Naive thymus-derived CD4-positive, alpha-beta T cell (primary cell): ENCODE data around the gene POC1B. TPM values are rescaled to one million over a fixed set of nuclear protein-coding genes. Genes with fewer than 3 reads are reported as not detected.

Source experiments
- ATAC-seq: fragments of 150-1000 bp; cut with Tn5 transposase; 2 replicates; pipeline ENCODE4 v1.10.0; 2021; ENCODE audit warnings: mild to moderate bottlenecking, moderate library complexity
- CTCF ChIA-PET: fragments of 350-600 bp; sonication (Branson Sonifier 250); formaldehyde crosslinking; loops from one replicate; lab custom pipeline; 2021; ENCODE audit warnings: antibody characterized with exemption; lab: Charles Lee
- POLR2A ChIA-PET: fragments of 350-600 bp; sonication (Branson Sonifier 250); formaldehyde crosslinking; loops from one replicate; lab custom pipeline; 2021; ENCODE audit warnings: antibody characterized with exemption, inconsistent platforms; lab: Charles Lee
- DNase-seq, 9 donors: peaks; one replicate each; pipeline versions ENCODE4 v3.0.0 to v3.0.0-alpha.2; 2020 to 2022; ENCODE audit warnings: mixed read lengths in 1 of 9
- H3K27ac ChIP-seq: one replicate; pipeline ENCODE4 v1.7.0; 2013; ENCODE audit warnings: mild to moderate bottlenecking, low read depth, low read length, moderate library complexity
- H3K27me3 ChIP-seq, 2 donors: one replicate each; pipeline ENCODE4 v1.7.0; 2013; ENCODE audit warnings: low read length in 2 of 2, mild to moderate bottlenecking in 2 of 2, moderate library complexity in 2 of 2; ENCODE audit not compliant: control insufficient read depth in 2 of 2, insufficient read depth in 2 of 2
- H3K36me3 ChIP-seq, 3 experiments: 1 replicate in 2 of 3; 2 replicates in 1 of 3; pipeline ENCODE4 v1.7.0; 2013; ENCODE audit warnings: low read length in 3 of 3, mild to moderate bottlenecking in 3 of 3, moderate library complexity in 1 of 3; ENCODE audit not compliant: insufficient read depth in 3 of 3, control insufficient read depth in 2 of 3
- H3K4me1 ChIP-seq, 2 donors: one replicate each; pipeline ENCODE4 v1.7.0; 2013; ENCODE audit warnings: low read length in 2 of 2, mild to moderate bottlenecking in 2 of 2, moderate library complexity in 1 of 2; ENCODE audit not compliant: control insufficient read depth in 2 of 2, insufficient read depth in 2 of 2
- H3K4me3 ChIP-seq: 2 replicates; pipeline ENCODE4 v1.7.0; 2013; ENCODE audit warnings: mild to moderate bottlenecking, low read length
- H3K9me3 ChIP-seq, 3 experiments: 1 replicate in 2 of 3; 2 replicates in 1 of 3; pipeline ENCODE4 v1.7.0; 2013; ENCODE audit warnings: low read length in 3 of 3; ENCODE audit not compliant: control insufficient read depth in 2 of 3
- H3K27ac Mint-ChIP-seq, 9 donors: one replicate each; pipeline ENCODE4 v1.8.0; 2020 to 2022; ENCODE audit warnings: mixed read lengths in 9 of 9, mild to moderate bottlenecking in 8 of 9, moderate library complexity in 5 of 9, inconsistent platforms in 2 of 9
- H3K27me3 Mint-ChIP-seq, 5 donors: one replicate each; pipeline ENCODE4 v1.8.0; 2021 to 2022; ENCODE audit warnings: mixed read lengths in 5 of 5, mild to moderate bottlenecking in 1 of 5
- H3K36me3 Mint-ChIP-seq, 5 donors: one replicate each; pipeline ENCODE4 v1.8.0; 2020 to 2022; ENCODE audit warnings: mixed read lengths in 5 of 5, mild to moderate bottlenecking in 3 of 5, inconsistent platforms in 1 of 5
- H3K4me1 Mint-ChIP-seq, 7 donors: one replicate each; pipeline ENCODE4 v1.8.0; 2020 to 2022; ENCODE audit warnings: mixed read lengths in 7 of 7, mild to moderate bottlenecking in 3 of 7, inconsistent platforms in 1 of 7
- H3K4me3 Mint-ChIP-seq, 10 donors: one replicate each; pipeline ENCODE4 v1.8.0; 2020 to 2022; ENCODE audit warnings: mild to moderate bottlenecking in 10 of 10, mixed read lengths in 10 of 10, moderate library complexity in 6 of 10, inconsistent platforms in 2 of 10
- H3K9me3 Mint-ChIP-seq, 11 donors: one replicate each; pipeline ENCODE4 v1.8.0; 2020 to 2022; ENCODE audit warnings: mixed read lengths in 11 of 11, mild to moderate bottlenecking in 4 of 11, inconsistent platforms in 1 of 11, moderate library complexity in 1 of 11
- intact Hi-C, 2 donors: fragments of 100-400 bp; cut with micrococcal nuclease; formaldehyde crosslinking; loops; one replicate each; pipeline ENCODE4 v1.15.1; 2023
- polyA plus RNA-seq, 2 donors: library from polyadenylated mRNA; unstranded; fragments of 300-500 nt; fragmentation: Illumina TruSeq; gene quantifications; one replicate each; pipeline ENCODE4 v1.2.3, GENCODE V29; 2021
- total RNA-seq, 6 experiments: library from RNA in 5 of 6; stranded (reverse) in 5 of 6; gene quantifications; 1 replicate in 5 of 6; 2 replicates in 1 of 6; pipeline ENCODE4 v1.2.3 and lab custom pipeline; 2021 to 2026

POC1B gene
- total and polyA plus RNA-seq, 7 experiments from 2014 or later = 19.4 to 38.7 (median 23.4) TPM

DNA sequence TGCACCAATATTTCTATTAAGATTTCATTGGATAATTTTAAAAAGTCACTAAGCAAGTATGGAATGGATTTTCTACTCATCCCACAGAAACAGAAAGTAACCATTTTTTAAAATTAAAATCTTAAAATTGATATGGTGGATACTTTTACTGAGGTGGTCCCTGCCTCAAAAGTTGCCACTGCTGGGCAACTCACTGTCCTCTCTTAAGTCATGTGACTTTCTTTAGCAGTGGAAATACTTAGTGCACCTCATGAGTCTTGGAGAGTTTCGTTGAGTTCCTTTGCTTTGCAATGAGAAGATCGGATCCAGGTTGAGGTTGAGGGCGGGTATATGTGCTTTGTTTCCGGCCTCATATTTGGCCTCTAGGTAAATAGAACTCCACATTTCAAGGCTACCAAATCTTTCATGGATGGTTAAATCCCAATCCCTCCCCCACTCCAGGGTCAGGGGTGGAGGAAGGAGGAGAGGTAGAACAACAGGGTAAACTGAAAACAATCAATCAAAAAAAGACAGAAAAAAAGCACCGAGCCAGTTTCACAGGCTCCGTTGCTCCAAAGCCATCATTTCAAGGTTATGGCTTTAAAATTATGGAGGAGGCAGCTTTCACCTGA lies 134.0 kb downstream of the POC1B start:
- ATAC-seq = no peak
- no peaks in the 10 kb centered on the region for H3K27me3 Mint-ChIP-seq
- peaks cover 0 to 14% (median 4%) of the 10 kb centered on the region in 5 donors for H3K36me3 Mint-ChIP-seq
- H3K9me3 Mint-ChIP-seq = peaks cover 0 to 2% (median 0%) of the 10 kb centered on the region in 11 donors
- Histone ChIP-seq H3K36me3 (no peaks in the 10 kb centered on the region), H3K9me3 (no peaks in the 10 kb centered on the region), H3K4me1 (peaks cover 0 to 9% of the 10 kb centered on the region in 2 donors), H3K27ac (no peak overlapping the region), H3K27me3 (no peaks in the 10 kb centered on the region), H3K4me3 (no peak overlapping the region)
- no peak for DNase-seq
- no peak overlapping the region for H3K27ac Mint-ChIP-seq
- ChIA-PET POLR2A (no interaction called here), CTCF (no interaction called here)
- H3K4me1 Mint-ChIP-seq = peaks cover 15 to 30% (median 21%) of the 10 kb centered on the region in 7 donors
- no peak overlapping the region for H3K4me3 Mint-ChIP-seq
- intact Hi-C loops = no loop called here

- Mint-ChIP-seq H3K9me3 (peaks cover 0 to 2% (median 0%) of the 10 kb centered on the region in 11 donors), H3K36me3 (peaks cover 0 to 15% (median 4%) of the 10 kb centered on the region in 5 donors), H3K27me3 (no peaks in the 10 kb centered on the region), H3K4me3 (no peak overlapping the region), H3K27ac (peak overlapping the region in 2 of 9 donors; percentile 2 to 3), H3K4me1 (peaks cover 14 to 29% (median 18%) of the 10 kb centered on the region in 7 donors)
- peak; percentile 38 for ATAC-seq
- Histone ChIP-seq H3K27me3 (no peaks in the 10 kb centered on the region), H3K4me1 (peaks cover 0 to 9% of the 10 kb centered on the region in 2 donors), H3K4me3 (no peak overlapping the region), H3K27ac (no peak overlapping the region), H3K36me3 (no peaks in the 10 kb centered on the region), H3K9me3 (no peaks in the 10 kb centered on the region)
- ChIA-PET POLR2A (no interaction called here), CTCF (interaction anchor here (0.5 to 0.6 kb wide), 2 partner anchors 56 to 226 kb away, joined by 3 to 4 read pairs; no protein-coding TSS in a partner anchor)
- DNase-seq = no peak
- intact Hi-C loops = no loop called here
Measured at GRCh38 chr12:89390802-89391673, 134.8 kb downstream of the POC1B start.

DNA sequence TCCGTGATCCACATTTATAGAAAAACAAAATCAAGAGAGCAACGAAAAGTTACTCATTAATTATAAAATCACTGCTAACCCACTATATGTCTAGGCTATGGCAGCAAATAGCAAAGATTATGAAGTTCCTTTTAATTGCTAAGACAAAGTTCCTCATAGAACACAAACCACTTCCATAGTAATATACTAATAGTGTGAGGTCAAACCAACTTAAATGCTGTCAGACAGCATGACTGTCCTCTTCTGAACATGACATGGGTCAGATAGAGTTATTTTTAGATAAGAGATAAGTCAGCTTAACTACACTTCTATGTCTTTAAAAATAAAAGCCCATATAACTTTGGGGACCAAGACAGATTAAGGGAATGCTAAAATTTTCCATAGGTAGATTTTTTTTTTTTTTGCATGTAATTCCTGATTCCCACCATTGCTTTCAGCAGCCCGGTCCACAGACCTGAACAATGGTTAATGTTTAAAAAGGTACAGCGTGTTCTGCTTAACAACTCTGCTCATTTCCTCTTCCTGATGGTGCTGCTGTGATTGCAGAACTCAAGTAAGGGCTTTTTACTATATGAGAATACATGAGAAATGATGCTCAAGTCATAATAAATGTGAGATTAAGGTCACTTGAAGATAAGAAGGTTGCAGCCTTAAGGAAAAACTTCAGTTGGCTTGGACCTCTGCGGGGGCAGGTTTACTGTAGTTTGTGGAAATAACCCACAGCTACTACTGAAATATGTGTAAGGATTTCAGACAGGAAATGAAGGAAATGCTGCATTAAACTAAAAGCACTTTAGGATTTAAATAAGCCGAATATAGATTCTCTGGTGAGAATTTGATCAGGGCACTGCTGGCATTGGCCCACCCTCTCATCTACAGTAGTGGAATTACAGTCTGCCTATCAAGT lies 135.8 kb downstream of the POC1B start:
- Histone ChIP-seq H3K36me3 (no peaks in the 10 kb centered on the region), H3K9me3 (no peaks in the 10 kb centered on the region), H3K4me1 (peaks cover 0 to 9% of the 10 kb centered on the region in 2 donors), H3K27me3 (no peaks in the 10 kb centered on the region), H3K4me3 (no peak overlapping the region), H3K27ac (no peak overlapping the region)
- Mint-ChIP-seq H3K36me3 (peaks cover 0 to 15% (median 4%) of the 10 kb centered on the region in 5 donors), H3K27ac (peak overlapping the region in 1 of 9 donors; percentile 41), H3K4me1 (peaks cover 14 to 34% (median 15%) of the 10 kb centered on the region in 7 donors), H3K27me3 (no peaks in the 10 kb centered on the region), H3K9me3 (peaks cover 0 to 2% (median 0%) of the 10 kb centered on the region in 11 donors), H3K4me3 (peak overlapping the region in 2 of 10 donors; percentile 4 to 16)
- intact Hi-C loops = no loop called here
- DNase-seq (peak in 1 of 9 donors; percentile 0), ATAC-seq (peak; percentile 65)
- CTCF ChIA-PET = interaction anchor here (0.6 kb wide), 1 partner anchor 57 kb away, joined by 3 read pairs; no protein-coding TSS in a partner anchor
- POLR2A ChIA-PET = interaction anchor here (0.6 kb wide), 1 partner anchor 327 kb away, joined by 3 read pairs; no protein-coding TSS in a partner anchor

DNA sequence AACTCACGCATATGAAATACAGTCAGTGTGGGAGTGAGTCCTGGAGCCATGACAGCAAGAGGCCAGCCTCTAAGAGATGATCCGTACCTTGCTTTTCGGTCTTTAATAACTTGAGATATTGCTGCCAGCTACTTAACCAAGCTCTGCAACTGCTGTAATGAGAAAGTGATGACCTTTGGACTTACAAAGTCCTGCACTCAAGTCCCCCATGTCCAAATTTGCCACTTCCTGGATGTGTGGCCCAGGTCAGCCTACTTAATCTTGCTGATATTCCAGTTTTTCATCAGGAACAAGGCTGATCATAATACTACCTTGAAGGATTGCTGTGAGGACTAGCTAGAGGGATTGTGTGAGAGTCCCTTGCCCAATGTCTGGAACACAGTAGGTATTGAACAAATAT lies 139.7 kb downstream of the POC1B start:
- H3K4me1 ChIP-seq = peaks cover 0 to 9% of the 10 kb centered on the region in 2 donors
- no peak overlapping the region for H3K27ac Mint-ChIP-seq
- no peak overlapping the region for H3K4me3 ChIP-seq
- H3K36me3 Mint-ChIP-seq = peaks cover 0 to 7% (median 0%) of the 10 kb centered on the region in 5 donors
- ATAC-seq (no peak), DNase-seq (no peak)
- H3K9me3 ChIP-seq = no peaks in the 10 kb centered on the region
- H3K27me3 ChIP-seq = no peaks in the 10 kb centered on the region
- peaks cover 12 to 41% (median 14%) of the 10 kb centered on the region in 7 donors for H3K4me1 Mint-ChIP-seq
- no peaks in the 10 kb centered on the region for H3K36me3 ChIP-seq
- intact Hi-C loops = no loop called here
- no peak overlapping the region for H3K27ac ChIP-seq
- ChIA-PET CTCF (no interaction called here), POLR2A (no interaction called here)
- H3K9me3 Mint-ChIP-seq = no peaks in the 10 kb centered on the region
- no peak overlapping the region for H3K4me3 Mint-ChIP-seq
- H3K27me3 Mint-ChIP-seq = no peaks in the 10 kb centered on the region

- Mint-ChIP-seq H3K4me1 (peaks cover 3 to 31% (median 3%) of the 10 kb centered on the region in 7 donors), H3K27ac (no peak overlapping the region), H3K27me3 (no peaks in the 10 kb centered on the region), H3K4me3 (no peak overlapping the region), H3K36me3 (peaks cover 0 to 7% (median 0%) of the 10 kb centered on the region in 5 donors), H3K9me3 (no peaks in the 10 kb centered on the region)
- Histone ChIP-seq H3K4me3 (no peak overlapping the region), H3K36me3 (no peaks in the 10 kb centered on the region), H3K9me3 (no peaks in the 10 kb centered on the region), H3K27me3 (no peaks in the 10 kb centered on the region), H3K27ac (no peak overlapping the region), H3K4me1 (peaks cover 0 to 2% of the 10 kb centered on the region in 2 donors)
- intact Hi-C loops = no loop called here
- ChIA-PET CTCF (no interaction called here), POLR2A (no interaction called here)
- DNase-seq (no peak), ATAC-seq (no peak)
Measured at GRCh38 chr12:89384807-89385206, 141.0 kb downstream of the POC1B start.
